NCI-H146 treated with DMSO at 0.1 percent for 48 hours (cell line): Measurements from ENCODE around the gene COQ8B.

ENCODE experiments used
- DNase-seq: peaks from one replicate; lab custom pipeline; 2025; ENCODE audit not compliant: unreplicated experiment; lab: John Stamatoyannopoulos, UW

The COQ8B gene

GRCh38 chr19:40717880-40718773 is 1.4 kb upstream of the COQ8B start:
- no peak for DNase-seq

GRCh38 chr19:40717325-40717879 is 716 bp upstream of the COQ8B start:
- no peak for DNase-seq

DNA sequence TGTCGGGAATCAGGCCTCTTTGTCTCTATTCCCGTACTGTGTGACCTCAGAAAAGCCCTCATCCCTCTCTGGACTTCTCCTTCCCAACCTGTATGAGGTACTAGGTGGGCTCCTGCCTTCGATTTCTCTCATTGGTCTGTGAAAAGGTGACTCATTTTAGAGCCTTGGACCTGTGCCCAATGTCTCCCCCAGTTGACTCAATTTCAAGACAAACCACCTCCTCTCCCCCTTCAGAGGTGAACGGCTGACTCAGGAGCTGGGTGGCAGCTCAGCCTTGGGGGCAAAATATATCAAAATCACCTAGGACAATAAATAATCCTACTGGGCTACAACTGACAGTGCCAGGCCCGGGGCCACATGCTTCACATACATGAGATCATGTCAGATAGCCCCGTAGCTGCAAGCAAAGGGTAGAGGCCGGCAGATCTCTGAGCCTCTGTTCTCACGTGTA is 630 bp downstream of the COQ8B start:
- DNase-seq, result peak; percentile 44

DNA sequence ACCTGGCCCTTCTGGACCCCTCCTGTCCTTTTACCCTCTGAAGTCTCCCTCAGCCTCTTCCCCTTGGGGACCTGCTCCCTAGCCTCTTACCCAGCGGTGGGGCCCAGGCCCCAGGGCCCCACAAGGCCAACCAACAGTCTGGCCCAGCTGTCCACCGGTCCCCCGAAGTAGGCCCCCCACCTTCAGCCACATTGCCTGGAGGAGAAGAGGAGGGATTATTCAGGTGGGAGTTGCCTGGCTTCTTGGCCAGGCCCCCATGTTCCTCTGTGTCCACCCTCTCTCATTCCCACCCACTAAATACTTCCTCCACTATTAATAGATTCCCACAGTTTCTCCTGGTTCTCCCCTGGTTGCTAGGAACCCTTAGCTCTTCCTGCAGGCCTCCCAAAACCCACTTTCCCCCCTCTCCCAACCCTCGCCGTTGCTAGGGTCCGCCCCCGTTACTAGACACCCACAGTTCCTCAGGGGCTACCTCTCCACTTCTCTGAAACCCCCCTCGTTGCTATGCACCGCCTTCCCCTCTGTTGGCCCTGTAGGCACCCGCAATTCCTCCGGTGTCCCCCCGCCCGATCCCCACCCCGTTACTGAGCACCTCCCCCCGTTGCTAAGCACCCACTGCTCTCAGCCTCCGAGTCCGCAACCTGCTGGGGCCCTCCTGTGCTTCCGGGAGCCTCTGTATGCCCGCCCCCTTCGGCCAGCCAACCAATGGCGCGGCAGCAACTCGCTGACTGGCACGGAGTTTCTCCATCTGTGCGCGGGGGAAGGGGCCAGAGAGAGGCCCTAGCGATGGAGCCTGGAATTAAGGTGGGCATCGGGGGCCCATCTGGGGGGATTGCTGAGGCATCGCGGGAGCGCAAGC is 2.0 kb downstream of the COQ8B start:
- peak; percentile 93 for DNase-seq

DNA sequence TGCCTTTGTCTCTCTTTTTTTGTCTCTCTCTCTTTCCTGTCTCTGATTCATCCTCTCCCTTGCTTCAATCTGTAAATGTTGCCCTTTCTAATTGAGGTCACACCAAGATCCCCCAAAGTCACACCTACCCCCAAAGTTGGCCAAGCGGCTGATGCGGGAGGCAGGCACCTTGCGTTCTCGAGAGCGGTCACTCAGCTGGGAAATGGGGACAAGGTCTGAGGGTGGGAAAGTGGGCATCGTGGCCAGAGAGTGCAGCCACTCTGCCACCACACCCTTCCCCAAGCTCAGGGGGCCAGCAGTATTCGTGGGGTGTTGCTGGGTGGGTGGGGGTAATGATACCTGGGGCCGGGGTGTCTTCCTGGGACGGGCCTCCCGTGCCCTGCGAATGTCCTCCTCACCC is 2.7 kb downstream of the COQ8B start:
- DNase-seq, result no peak

DNA sequence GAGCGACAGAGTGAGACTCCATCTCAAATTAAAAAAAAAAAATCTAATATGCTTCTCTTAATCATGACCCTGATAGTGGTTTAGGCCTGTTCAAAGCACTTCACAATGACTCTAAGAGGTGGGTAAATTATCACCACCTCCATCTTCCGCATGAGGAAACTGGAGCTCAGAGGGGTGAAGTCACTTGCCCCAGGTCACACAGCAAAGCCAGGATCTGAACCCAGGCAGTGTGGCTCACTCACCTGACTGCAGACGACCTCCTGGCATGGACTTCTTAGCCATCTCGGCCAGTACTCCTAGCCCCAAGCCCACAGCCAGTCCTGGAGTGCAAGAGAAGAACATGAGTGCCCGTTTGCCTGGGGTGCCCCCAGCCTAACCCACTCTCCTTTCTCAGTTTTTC is 6.9 kb downstream of the COQ8B start:
- DNase-seq, result no peak

DNA sequence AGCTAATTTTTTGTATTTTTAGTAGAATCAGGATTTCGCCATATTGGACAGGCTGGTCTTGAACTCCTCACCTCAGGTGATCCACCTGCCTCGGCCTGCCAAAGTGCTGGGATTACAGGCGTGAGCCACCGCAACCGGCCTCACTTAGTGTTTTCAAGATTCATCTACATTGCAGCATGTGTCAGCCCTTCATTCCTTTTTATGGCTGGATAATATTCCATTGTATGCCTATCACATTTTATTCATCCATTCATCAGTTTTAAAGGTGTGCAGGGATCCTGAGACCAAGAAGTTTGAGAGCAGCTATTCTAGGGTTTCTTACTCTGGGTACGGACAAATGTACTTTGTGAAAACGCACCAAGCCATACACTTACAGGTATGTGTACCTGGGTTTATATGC is 9.1 kb downstream of the COQ8B start:
- DNase-seq, result no peak

GRCh38 chr19:40705950-40706619 is 10.6 kb downstream of the COQ8B start:
- DNase-seq, result no peak

DNA sequence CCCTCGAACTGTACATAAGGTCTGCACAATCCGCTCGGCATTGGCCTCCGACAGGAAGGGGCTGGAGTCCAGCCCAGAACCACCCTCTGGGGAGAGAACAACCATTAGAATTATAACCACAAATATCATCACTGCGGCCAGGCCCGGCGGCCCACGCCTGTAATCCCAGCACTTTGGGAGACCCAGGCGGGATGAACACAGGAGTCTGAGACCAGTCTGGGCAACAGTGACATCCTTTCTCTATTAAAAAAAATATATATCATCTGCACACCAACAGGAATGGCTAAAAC is 11.4 kb downstream of the COQ8B start:
- no peak for DNase-seq

- no peak for DNase-seq
These were observed 12.0 kb downstream of the COQ8B start for GRCh38 chr19:40704491-40705361.

- DNase-seq, result no peak
These were observed 13.5 kb downstream of the COQ8B start for GRCh38 chr19:40703029-40703755.

DNA sequence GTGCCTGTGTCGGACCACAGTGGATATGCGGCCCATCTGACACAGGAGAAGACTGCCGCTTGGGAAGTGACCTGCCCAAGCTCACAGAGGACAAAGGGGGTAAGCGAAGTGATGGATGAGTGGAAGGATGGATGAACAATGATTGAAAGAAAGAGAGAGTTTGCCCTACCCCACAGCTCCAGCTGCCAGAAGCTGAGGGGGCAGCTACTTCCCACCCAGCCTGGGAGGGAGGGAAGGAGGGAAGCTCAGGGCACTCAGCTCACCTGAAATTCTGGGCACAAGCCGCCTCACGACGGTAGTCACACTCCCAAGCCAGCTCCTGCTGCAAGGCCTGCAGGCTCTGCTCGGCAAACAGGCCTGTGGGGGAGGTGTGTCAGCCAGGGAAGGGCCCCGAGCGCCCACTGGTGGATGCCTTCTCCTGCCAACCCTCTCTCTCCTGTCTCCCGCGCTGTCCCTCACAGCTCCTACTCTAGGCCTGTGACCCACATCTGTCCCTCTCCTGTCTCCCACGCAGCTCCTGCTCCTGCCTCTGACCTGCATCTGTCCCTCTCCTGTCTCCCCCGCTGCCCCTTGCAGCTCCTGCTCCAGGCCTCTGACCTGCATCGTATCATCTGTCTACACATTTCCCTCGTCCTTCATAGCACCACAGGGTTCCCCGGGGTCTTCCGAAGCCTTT is 14.2 kb downstream of the COQ8B start:
- DNase-seq, result no peak

GRCh38 chr19:40701758-40702157 is 14.9 kb downstream of the COQ8B start:
- no peak for DNase-seq

- DNase-seq, result no peak
These were observed 16.6 kb downstream of the COQ8B start for GRCh38 chr19:40700083-40700482.

- no peak for DNase-seq
These were observed 19.7 kb downstream of the COQ8B start for GRCh38 chr19:40697007-40697406.

GRCh38 chr19:40695881-40696280 is 20.8 kb downstream of the COQ8B start:
- no peak for DNase-seq

DNA sequence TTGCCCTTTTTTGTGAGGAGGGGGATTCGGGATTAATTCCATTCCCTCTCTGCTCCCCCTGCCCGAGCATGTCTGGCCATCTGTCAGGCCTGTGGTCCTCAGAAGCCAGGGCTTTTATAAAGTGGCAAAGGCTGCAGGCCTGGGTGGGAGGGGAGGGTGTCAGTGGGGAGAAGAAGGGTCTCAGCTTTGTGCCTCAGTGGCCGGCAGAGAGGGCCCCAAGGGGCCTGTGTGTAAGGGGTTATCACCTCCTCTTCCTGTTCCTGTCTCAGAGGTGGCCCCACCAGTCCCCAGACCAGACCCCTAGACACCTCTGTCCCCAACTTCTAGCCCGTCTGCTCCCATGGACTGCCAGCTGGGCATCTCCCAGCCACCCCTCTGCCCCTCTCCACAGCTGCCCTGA is 22.8 kb downstream of the COQ8B start:
- DNase-seq, result no peak

DNA sequence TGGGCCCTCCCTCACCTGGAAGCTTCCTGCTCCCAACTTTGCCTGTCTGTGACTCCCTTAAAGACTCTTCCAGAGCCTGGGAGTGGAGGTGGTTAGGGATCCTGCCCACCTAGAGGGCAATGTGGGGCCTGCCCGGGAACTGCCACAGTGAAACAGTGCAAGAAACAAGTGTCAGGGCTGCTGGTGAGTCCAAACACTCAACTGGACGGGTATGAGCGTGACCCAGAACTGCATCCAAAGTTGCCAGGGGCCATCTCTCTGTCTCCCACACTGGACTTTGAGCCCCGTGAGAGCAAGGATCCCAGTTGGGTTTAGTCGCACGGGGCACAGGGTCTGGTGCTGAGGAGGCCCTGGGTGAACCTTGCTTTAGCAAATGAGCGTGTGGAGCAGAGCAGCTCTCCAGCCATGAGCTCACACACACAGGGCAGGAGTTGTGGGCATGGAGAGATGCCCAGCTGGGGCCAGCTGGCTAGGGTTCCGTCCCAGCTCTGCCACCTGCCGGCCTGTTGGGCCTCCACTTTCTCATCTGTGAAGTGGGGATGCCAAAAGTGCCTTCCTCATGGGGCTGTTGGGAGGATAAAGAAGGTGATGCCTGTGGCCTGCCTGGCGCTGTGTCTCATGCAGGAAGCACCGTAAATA is 23.4 kb downstream of the COQ8B start:
- no peak for DNase-seq

DNA sequence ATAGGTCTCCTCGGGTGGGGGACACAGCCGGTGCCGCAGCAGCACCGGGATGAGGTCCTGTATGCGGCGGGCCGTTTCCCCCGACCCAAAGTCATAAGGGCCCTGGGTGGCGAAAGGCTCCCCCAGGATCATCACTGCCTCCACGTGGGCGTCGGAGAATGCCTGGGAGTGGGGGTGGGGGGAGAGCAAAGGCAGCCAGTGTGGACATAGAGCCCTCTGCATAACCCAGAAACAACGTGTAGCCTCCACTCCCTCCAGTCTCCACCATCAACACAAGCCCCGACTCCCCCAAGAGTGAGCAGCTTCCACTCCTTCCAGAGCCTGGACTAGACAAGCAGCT is 24.5 kb downstream of the COQ8B start:
- DNase-seq, result no peak
